A673 (cell line): ENCODE data around the gene NSUN3.

Source experiments
- CTCF ChIP-seq: fragments of 300-800, 200-600 bp; sonication (generic); conservative IDR thresholded peaks from 2 replicates; pipeline ENCODE4 v1.5.1; 2017; ENCODE audit warnings: low read depth, mild to moderate bottlenecking, antibody characterized with exemption, low read length, moderate library complexity, mixed read lengths
- EZH2 ChIP-seq: fragments of 200-600 bp; sonication (generic); IDR thresholded peaks from 2 replicates; pipeline ENCODE4 v1.6.1; 2017; ENCODE audit warnings: borderline replicate concordance, low read depth, mild to moderate bottlenecking, mixed read lengths, antibody characterized with exemption, low read length; ENCODE audit not compliant: poor library complexity, severe bottlenecking

- TF ChIP-seq CTCF (no peak), EZH2 (no peak)
Observed at GRCh38 chr3:94114666-94115065, 51.8 kb downstream of the NSUN3 start.
